RWPE2 (cell line): ENCODE data around the gene GPR45.

Experiments
- ATAC-seq: fragments of 200-7000 bp; cut with Tn5 transposase; 3 replicates; pipeline ENCODE4 v1.9.1; 2021; ENCODE audit warnings: low read depth
- DNase-seq: peaks from one replicate; pipeline ENCODE4 v3.0.0-alpha.2; 2020; ENCODE audit warnings: low spot score
- H3K27ac ChIP-seq: fragments of 450-650 bp; 2 replicates; pipeline ENCODE4 v1.5.1; 2017; ENCODE audit warnings: mild to moderate bottlenecking; ENCODE audit not compliant: poor library complexity, severe bottlenecking
- H3K27me3 ChIP-seq: fragments of 250-450 bp; sonication (Bioruptor Pico); 2 replicates; pipeline ENCODE4 v1.5.1; 2021; ENCODE audit warnings: mild to moderate bottlenecking, moderate library complexity; ENCODE audit not compliant: insufficient read depth, poor library complexity, severe bottlenecking
- H3K36me3 ChIP-seq: fragments of 250-450 bp; sonication (Bioruptor Pico); 2 replicates; pipeline ENCODE4 v1.5.1; 2020; ENCODE audit warnings: low read depth, mild to moderate bottlenecking, moderate library complexity
- H3K4me1 ChIP-seq: fragments of 250-450 bp; sonication (Bioruptor Pico); 2 replicates; pipeline ENCODE4 v1.5.1; 2021; ENCODE audit warnings: mild to moderate bottlenecking, moderate library complexity; ENCODE audit not compliant: insufficient read depth, poor library complexity, severe bottlenecking
- H3K4me3 ChIP-seq: fragments of 250-450 bp; sonication (Bioruptor Pico); 2 replicates; pipeline ENCODE4 v1.5.1; 2021; ENCODE audit warnings: mild to moderate bottlenecking, moderate library complexity; ENCODE audit not compliant: severe bottlenecking
- H3K9me3 ChIP-seq: fragments of 250-450 bp; sonication (Bioruptor Pico); 2 replicates; pipeline ENCODE4 v1.5.1; 2021; ENCODE audit warnings: mild to moderate bottlenecking, moderate library complexity; ENCODE audit not compliant: severe bottlenecking
- CTCF ChIP-seq: fragments of 450-650 bp; IDR thresholded peaks from one replicate; pipeline ENCODE4 v1.5.1; 2017; ENCODE audit warnings: mild to moderate bottlenecking, moderate library complexity; ENCODE audit not compliant: poor library complexity, severe bottlenecking

Gene GPR45

GRCh38 chr2:105220604-105221003, 20.9 kb upstream of the GPR45 start:
- no peaks in the 10 kb centered on the region for H3K4me1 ChIP-seq
- no peaks in the 10 kb centered on the region for H3K9me3 ChIP-seq
- no peaks in the 10 kb centered on the region for H3K36me3 ChIP-seq
- ATAC-seq, result no peak
- no peak overlapping the region for H3K27ac ChIP-seq
- no peak overlapping the region for H3K4me3 ChIP-seq
- no peak for TF ChIP-seq CTCF
- no peaks in the 10 kb centered on the region for H3K27me3 ChIP-seq
- no peak for DNase-seq

DNA sequence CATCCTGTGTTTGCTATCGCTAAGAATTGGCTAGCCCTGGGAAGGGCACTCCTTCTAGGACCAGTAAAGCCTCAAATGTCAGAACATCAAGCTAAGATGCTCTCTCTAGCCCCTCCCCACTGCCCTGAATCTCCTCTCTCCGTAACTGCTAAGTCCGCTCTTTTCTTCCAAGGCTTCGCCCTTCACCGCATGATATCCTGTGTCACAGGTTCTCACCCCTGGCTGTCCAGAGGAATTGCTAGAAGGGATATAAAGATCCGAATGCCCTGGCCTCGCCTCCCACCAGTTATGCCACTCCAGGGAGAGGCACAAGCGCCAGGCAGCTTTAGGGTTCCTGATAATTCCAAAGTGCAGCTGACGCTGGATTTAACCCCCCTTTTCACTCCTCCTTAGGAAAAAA, 17.1 kb upstream of the GPR45 start:
- H3K27ac ChIP-seq, result no peak overlapping the region
- DNase-seq, result no peak
- no peak for ATAC-seq
- H3K27me3 ChIP-seq, result peaks cover 4% of the 10 kb centered on the region
- H3K36me3 ChIP-seq, result no peaks in the 10 kb centered on the region
- no peak overlapping the region for H3K4me3 ChIP-seq
- TF ChIP-seq CTCF, result no peak
- H3K4me1 ChIP-seq, result no peaks in the 10 kb centered on the region
- no peaks in the 10 kb centered on the region for H3K9me3 ChIP-seq

- no peak overlapping the region for H3K27ac ChIP-seq
- ATAC-seq, result no peak
- H3K4me3 ChIP-seq, result no peak overlapping the region
- no peak for DNase-seq
- H3K4me1 ChIP-seq, result no peaks in the 10 kb centered on the region
- H3K9me3 ChIP-seq, result no peaks in the 10 kb centered on the region
- TF ChIP-seq CTCF, result no peak
- H3K36me3 ChIP-seq, result no peaks in the 10 kb centered on the region
- peaks cover 8% of the 10 kb centered on the region for H3K27me3 ChIP-seq
These were observed 10.3 kb upstream of the GPR45 start for GRCh38 chr2:105231232-105231619.

GRCh38 chr2:105235388-105236059, 6.0 kb upstream of the GPR45 start:
- TF ChIP-seq CTCF, result peak; percentile 79
- no peak for DNase-seq
- Histone ChIP-seq H3K27ac (no peak overlapping the region), H3K36me3 (no peaks in the 10 kb centered on the region), H3K4me1 (no peaks in the 10 kb centered on the region), H3K4me3 (no peak overlapping the region), H3K9me3 (no peaks in the 10 kb centered on the region), H3K27me3 (peaks cover 16% of the 10 kb centered on the region)
- peak; percentile 79 for ATAC-seq

DNA sequence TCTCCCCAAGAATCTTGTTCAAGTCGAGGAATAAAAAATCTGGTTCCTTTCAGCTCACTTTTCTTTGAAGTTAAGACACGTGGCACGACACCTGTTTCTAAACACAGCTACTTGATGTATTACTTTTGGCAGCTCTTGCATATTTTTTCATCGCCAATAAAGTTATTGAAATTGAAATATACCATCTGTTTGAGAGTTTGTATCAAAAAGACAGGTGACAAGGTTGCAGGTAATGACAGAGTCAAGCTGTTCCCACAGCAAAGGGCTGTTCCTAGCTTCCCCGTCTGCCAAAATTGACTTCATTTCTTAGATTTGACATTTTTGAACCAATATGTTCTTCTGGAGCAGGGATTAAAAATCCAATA, 5.5 kb upstream of the GPR45 start:
- Histone ChIP-seq H3K36me3 (no peaks in the 10 kb centered on the region), H3K9me3 (no peaks in the 10 kb centered on the region), H3K4me1 (no peaks in the 10 kb centered on the region), H3K4me3 (no peak overlapping the region), H3K27ac (no peak overlapping the region), H3K27me3 (peaks cover 16% of the 10 kb centered on the region)
- DNase-seq (no peak), ATAC-seq (no peak)
- no peak for TF ChIP-seq CTCF
